Epidermal melanocyte (primary cell): ENCODE results near the gene GIT1.
"Not testable (repeated sequence)": the region's sequence is repeated elsewhere in the genome, so short reads cannot be mapped to it uniquely, and the experiment has no call there.

Source experiments
- DNase-seq: peaks from one replicate; pipeline ENCODE4 v3.0.0; 2011; ENCODE audit warnings: low spot score; ENCODE audit not compliant: insufficient read length

The GIT1 gene

GRCh38 chr17:29568331-29569244 is 20.9 kb downstream of the GIT1 start, which contains the start of gene TP53I13:
TSS of gene TP53I13 (plus strand) at chr17:29568701. CDS start at chr17:29568759, 58 bp downstream.
- DNase-seq, result peak; percentile 87

DNA sequence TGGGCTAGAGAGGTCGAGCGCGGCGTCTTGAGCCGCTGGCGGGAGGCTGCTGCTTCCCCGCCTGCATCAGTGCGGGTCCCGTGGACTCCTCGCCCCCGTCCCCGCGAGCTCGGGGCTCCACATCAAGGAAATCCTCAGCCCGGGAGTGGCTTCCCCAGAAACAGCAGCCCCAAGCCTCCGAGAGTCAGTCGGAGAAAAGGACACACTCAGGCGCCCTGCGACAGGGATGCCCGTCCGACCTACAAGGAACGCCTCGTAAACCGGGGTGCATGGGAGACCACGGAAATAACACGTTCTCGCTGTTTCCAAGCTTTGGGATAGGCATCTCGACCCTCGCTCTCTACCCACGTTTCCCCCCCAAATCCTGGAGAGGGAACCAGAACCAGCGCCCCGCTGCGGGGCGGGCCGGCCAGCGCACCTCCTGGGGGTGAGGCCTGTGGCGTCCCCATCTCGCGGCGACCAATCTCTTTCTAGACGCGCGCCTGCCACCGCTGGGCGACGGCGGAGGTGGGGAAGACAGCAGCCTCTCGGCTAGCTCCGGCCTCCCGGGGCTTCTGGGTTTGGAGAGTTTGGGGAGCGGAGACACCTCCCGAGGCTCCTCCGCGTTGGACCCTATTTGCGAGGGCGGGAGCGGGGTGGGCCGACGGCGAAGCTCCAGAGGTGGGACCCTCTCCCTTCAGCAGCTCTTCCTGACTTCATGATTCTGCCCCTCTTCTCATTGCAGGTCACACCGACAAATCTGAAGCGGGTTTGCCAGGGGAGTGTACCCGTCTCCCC is 21.7 kb downstream of the GIT1 start:
- DNase-seq, result peak; percentile 68

GRCh38 chr17:29567304-29567553 is 22.2 kb downstream of the GIT1 start:
- DNase-seq, result no peak

DNA sequence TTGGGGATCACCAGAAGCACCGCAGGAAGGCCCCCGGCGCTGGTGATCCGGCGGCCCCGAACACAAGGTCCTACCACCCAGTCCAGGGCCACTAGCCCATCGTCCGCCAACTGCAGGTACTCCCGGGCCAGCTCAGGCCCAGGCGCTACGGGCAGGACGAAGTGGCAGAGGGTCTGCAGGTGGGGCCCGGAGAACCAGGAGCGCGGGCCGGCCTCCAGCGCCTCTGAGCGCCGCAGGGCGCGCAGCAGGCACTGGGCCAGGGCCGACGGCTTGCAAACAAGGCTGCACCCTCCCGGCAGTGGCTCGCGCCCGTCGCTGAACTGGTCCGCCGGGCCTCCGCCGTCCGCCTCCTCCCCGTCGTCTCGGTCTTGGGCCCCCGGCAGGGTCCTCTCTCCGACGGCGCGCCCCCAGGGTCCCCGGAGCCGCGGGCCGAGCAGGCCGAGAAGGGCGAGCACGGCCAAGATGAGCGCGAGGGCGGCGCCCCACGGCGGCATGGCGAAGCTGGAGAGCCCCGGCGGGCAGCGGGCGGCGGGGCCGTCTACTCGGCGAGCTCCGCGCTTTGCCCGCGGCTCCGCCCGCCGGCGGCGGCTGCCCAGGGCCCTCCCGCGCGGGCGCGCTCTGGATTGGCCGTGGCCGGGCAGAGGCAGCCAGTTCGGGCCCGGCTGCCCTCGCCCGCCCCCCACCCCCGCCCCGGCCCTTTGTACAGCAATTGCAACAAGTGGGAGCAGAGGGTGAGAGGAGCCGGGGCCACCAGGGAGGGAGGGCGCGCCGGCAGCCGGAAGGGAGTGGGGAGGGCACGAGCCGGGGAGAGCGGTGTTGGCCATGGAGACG is 22.8 kb downstream of the GIT1 start, which contains the start of gene ABHD15:
Gene ABHD15, minus strand, starts transcription at position 565 of the 831 bp plus-strand sequence. Its CDS starts 71 bp downstream, at position 494.
- DNase-seq, result peak; percentile 68

GRCh38 chr17:29565643-29566472 is 23.6 kb downstream of the GIT1 start:
- no peak for DNase-seq

DNA sequence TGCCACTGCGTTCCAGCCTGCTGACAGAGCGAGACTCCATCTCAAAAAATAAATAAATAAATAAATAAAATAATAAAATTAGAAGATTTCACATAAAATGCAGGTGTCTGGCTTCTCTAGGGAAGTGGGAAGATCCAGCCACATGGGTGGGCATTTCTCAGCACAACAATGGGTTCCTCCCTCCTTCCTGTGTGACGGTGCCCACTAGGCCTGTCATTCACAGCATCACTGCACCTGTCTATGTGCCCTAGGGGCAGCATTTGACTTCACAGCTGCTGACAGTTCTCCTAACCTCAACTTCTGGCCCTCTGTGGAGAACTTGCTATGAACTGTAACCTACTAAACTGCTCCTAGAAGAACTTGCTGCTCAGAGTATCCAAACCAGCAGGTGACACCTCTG is 25.6 kb downstream of the GIT1 start:
- DNase-seq, result no peak

DNA sequence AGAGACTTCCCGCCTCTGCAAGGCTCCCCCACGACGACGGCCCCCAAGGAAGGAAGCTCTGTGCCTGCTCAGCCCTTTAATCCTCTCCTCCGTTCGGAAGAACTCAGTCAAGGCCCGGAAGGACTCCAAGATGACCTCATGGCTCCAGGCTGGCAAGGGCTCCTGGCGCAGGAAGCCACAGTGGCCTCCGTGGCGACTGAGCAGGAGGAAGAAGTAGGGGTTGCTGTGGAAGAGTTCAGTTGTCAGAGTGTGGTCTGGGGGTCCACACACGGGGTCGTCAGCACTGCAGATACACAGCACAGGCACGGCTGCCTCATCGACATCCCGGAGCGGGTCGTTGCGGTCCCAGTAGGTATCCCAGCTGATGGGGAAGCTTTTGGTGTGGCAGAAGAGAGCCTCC is 26.8 kb downstream of the GIT1 start:
- no peak for DNase-seq

DNA sequence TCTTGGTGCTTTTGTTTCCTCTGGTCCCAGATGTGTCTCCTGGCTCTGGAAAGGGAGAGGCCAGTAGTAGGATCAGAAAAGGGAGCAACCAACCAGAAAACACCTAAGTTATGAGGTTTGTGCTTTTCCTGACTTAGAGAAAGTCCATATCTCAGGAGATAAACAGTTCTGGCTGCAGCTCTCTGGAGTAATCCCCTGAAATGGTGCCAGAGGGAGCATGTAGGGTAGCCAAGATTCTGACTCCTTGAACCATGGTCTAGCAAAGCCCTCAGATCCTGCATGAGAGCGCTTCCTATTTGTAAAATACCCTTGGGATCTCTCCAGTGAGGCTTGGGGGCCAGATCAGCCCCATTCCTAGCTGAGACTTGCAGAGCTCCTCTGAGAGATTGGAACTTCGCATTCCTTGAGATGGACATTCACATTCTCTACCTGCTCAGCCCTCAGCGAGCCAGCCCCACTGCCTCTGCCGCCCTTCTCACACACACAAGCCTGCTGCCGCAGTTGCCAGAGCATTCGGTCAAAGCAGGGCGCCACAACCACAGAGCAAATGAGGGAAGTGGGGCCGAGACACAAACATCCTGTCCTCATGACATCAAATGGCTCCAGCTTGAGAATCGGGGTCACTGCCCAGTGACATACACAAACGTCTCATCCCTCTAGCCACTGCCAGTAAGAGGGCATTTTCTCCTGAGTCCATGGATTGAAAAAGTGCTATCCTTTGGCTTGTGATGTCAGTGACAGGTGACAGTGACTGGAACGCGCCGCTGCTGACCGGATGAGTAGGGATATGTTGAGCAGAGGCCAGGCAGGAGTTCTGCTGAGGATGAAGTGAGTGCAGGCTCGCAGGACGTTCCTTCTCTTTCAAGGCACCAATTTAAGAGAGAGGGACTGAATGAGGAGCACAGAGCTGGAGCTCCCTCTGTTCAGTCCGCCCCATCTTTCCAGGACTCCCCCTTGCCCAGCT is 27.6 kb downstream of the GIT1 start:
- DNase-seq, result no peak

- DNase-seq, result no peak
These were observed 29.1 kb downstream of the GIT1 start for GRCh38 chr17:29560316-29560715.

DNA sequence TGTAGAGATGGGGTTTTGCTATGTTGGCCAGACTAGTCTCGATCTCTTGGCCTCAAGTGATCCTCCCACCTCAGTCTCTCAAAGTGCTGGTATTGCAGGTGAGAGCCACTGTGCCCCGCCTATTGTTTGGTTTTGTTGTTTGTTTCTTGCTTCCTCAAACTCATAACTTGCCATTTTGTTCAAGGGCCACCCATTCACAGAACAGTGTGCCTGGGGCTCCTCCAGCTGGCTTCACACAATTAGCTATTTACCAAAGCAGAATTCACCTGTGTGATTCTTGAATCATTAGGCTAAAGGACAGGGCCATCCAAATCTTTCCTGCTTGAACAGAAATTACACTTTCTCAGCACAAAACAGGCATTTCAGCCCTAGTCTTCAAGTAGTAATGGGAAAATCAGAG is 29.8 kb downstream of the GIT1 start:
- DNase-seq, result no peak

DNA sequence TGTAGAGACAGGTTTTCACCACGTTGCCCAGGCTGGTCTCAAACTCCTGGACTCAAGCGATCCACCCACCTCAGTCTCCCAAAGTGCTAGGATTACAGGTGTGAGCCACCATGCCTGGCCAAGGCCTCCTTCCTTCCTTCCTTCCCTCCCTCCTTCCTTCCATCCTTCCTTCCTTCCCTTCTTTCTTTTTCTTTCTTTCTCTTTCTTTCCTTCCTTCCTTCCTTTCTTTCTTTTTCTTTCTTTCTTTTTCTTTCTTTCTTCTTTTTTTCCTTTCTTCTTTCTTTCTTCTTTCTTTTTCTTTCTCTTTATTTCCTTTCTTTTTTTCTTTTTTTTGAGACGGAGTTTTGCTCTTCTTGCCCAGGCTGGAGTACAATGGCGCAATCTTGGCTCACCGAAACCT is 31.3 kb downstream of the GIT1 start:
- not testable (repeated sequence) for DNase-seq

DNA sequence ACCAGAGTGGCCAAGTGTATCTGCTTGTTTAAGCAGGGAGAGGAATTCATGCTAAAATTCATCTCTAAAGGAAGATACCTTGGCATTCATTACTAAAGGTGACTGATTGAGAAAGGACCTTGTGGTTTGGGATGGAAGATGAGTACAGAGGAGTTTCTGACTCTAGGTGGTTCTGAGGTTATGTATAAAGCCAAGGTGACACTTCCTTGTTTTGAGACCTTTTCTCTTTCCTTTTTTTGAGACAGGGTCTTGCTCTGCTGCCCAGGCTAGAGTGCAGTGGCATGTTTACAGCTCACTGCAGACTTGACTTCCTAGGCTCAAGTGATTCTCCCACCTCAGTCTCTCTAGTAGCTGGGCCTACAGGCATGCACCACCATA is 31.7 kb downstream of the GIT1 start:
- DNase-seq, result no peak

GRCh38 chr17:29557085-29557738 is 32.2 kb downstream of the GIT1 start:
- no peak for DNase-seq

DNA sequence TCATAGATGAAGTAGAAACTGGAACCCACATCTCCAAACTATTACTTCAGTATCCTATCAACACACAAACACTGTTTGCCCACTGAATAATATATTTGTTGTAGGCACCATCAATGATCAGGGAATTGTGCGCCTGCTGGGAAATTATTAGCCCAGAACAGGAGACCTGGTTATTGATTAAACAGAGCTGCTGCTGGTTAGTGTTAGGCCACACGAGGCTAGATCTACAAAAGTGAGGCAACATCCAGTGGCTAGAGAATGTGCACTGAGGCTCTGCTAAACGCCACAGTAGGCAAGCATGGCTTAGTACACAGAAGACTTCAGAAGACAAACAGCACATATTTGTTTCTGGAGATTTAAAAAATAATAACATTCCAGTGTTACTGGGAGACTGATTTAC is 33.6 kb downstream of the GIT1 start:
- no peak for DNase-seq

DNA sequence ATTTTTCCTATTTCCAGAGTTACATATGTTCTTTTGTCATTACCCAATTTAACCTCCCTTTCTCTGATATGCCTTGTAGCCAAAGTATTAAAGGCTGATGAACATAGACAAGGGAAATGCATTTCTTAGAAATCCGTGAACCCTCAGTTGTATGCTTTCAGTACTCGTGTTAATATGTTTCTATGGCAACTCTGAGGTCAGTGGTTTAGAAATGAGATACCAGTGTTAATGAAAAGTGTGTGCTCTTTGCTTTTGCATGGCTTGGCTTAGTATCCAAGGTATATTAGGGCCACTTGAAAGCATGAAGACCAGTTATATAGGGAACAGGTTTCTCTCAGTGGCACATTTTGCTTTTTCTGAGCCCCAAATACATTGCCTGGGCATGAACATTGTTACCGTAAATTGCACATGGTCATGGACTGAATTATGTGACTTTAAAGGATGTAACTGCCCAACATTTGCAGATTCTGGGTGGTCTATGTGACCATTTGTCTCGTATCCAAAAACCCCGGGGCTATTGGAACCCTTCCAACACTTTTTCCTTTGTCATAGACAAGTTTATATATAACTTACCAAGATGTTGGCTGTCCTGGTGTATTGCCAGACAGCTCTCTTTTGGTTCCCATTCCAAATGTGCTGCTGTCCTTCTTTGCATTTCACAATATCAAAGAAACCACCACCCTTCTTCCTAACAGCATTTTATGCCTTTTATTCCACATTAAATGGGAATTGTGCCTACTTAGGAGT is 40.1 kb downstream of the GIT1 start:
- no peak for DNase-seq

DNA sequence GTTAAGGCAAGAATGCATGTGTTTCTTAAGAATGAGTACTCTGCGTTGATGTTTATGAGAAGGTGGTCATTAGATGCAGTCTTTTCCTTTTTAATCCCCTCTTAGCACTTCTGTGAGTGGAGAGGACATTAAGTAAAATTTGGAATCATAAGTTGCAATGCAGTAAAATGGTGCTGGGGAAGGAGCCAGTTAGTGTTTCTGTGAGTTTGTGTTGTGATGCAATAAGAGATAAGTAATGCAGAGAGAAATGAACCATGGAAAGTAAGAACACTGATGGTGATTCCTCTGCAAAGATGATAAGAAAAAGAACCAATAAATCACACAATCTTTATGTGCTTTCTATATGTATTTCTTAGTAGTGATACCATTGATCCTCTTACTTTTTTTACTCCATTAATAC is 42.6 kb downstream of the GIT1 start:
- no peak for DNase-seq

DNA sequence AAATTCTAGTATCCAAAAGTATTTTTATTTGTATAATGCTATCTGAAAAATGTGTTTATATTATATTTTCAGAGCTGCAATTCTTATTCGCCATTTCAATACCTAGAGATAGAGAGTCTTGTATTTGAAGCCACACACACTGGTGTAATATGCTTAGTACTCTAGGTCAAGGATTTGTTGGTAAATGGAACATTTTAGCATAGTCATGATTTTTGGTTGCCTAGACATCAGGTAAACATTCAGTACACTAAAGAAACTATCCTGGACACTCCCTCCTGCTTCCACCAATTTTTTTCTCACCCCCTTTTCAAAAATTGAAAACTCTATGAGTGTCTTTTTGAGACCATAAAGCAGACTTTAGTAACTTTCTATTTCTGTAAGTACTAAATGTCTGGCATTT is 43.4 kb downstream of the GIT1 start:
- no peak for DNase-seq

GRCh38 chr17:29544066-29544465 is 45.4 kb downstream of the GIT1 start:
- no peak for DNase-seq
